DMS153 (cell line): ENCODE measurements around the gene PCDHA4.
"Not testable (repeated sequence)": the region's sequence is repeated elsewhere in the genome, so short reads cannot be mapped to it uniquely, and the experiment has no call there.

Experiments
- DNase-seq: peaks from one replicate; lab custom pipeline; 2025; lab: John Stamatoyannopoulos, UW

PCDHA4 gene

GRCh38 chr5:140821375-140822280 is 14.8 kb downstream of the PCDHA4 start, which contains the start of gene PCDHA5:
Gene PCDHA5, plus strand, starts transcription at chr5:140821613.
- DNase-seq, result no peak

DNA sequence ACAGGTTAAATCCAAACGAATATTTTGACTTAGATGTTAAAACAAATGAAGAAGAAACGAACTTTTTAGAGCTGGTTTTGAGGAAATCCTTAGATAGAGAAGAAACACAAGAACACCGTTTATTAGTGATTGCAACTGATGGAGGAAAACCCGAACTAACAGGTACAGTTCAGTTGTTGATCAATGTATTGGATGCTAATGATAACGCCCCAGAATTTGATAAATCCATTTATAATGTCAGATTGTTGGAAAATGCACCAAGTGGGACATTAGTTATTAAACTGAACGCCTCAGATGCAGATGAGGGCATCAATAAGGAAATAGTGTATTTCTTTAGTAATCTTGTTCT is 15.4 kb downstream of the PCDHA4 start:
- no peak for DNase-seq

DNA sequence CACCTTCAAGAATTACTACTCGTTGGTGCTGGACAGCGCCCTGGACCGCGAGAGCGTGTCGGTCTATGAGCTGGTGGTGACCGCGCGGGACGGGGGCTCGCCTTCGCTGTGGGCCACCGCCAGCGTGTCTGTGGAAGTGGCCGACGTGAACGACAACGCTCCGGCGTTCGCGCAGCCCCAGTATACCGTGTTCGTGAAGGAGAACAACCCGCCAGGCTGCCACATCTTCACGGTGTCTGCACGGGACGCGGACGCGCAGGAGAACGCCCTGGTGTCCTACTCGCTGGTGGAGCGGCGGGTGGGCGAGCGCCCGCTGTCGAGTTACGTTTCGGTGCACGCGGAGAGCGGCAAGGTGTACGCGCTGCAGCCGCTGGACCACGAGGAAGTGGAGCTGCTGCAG is 16.1 kb downstream of the PCDHA4 start:
- not testable (repeated sequence) for DNase-seq

- DNase-seq, result no peak
Observed at GRCh38 chr5:140823475-140823874, 16.6 kb downstream of the PCDHA4 start.

DNA sequence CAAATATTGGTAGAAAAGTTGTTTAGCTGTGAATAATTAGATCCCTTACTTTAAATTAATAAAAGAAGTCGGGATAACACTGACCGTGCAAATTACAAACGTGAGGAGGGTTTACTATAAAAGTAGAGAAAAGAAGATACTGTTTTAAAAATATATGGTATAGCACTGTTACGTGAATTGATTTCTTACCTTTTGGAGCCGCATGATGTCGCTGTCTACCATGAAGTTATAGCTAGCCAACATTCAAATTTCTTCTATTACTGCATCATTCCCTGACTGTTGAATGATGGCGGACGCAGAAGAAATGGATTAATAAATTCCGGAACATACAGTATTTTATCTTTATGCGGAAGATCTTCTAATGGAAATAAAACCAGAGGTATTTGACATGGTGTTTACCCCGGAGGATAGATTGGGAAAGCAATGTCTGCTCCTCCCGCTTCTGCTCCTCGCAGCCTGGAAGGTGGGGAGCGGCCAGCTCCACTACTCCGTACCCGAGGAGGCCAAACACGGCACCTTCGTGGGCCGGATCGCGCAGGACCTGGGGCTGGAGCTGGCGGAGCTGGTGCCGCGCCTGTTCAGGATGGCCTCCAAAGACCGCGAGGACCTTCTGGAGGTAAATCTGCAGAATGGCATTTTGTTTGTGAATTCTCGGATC is 21.0 kb downstream of the PCDHA4 start, which contains the start of gene PCDHA6:
Gene PCDHA6 (plus strand): TSS at position 257 of the 658 bp plus-strand sequence. CDS start 132 bp downstream, at position 389.
- DNase-seq, result no peak

DNA sequence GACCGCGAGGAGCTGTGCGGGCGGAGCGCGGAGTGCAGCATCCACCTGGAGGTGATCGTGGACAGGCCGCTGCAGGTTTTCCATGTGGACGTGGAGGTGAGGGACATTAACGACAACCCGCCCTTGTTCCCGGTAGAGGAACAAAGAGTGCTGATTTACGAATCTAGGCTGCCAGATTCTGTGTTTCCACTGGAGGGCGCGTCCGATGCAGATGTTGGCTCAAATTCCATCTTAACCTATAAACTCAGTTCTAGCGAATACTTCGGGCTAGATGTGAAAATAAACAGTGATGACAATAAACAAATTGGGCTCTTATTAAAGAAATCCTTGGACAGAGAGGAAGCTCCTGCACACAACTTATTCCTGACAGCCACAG is 21.5 kb downstream of the PCDHA4 start:
- DNase-seq, result no peak

DNA sequence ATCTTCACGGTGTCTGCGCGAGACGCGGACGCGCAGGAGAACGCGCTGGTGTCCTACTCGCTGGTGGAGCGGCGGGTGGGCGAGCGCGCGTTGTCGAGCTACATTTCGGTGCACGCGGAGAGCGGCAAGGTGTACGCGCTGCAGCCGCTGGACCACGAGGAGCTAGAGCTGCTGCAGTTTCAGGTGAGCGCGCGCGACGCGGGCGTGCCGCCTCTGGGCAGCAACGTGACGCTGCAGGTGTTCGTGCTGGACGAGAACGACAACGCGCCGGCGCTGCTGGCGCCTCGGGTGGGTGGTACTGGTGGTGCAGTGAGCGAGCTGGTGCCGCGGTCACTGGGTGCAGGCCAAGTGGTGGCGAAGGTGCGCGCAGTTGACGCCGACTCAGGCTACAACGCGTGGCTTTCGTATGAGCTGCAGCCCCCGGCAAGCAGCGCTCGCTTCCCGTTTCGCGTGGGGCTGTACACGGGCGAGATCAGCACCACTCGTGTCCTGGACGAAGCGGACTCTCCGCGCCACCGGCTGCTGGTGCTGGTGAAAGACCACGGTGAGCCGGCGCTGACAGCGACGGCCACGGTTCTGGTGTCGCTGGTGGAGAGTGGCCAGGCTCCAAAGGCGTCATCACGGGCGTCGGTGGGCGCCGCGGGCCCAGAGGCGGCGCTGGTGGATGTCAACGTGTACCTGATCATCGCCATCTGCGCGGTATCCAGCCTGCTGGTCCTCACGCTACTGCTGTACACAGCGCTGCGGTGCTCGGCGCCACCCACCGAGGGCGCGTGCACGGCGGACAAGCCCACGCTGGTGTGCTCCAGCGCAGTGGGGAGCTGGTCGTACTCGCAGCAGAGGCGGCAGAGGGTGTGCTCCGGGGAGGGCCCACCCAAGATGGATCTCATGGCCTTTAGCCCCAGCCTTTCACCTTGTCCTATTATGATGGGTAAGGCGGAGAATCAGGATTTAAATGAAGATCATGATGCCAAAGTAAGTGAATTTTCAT is 22.9 kb downstream of the PCDHA4 start:
- not testable (repeated sequence) for DNase-seq

GRCh38 chr5:140833993-140834392 is 27.1 kb downstream of the PCDHA4 start, which contains the start of gene PCDHA7:
Gene PCDHA7, plus strand, starts transcription at chr5:140834269. Its CDS starts 115 bp downstream, at chr5:140834384.
- DNase-seq, result no peak

DNA sequence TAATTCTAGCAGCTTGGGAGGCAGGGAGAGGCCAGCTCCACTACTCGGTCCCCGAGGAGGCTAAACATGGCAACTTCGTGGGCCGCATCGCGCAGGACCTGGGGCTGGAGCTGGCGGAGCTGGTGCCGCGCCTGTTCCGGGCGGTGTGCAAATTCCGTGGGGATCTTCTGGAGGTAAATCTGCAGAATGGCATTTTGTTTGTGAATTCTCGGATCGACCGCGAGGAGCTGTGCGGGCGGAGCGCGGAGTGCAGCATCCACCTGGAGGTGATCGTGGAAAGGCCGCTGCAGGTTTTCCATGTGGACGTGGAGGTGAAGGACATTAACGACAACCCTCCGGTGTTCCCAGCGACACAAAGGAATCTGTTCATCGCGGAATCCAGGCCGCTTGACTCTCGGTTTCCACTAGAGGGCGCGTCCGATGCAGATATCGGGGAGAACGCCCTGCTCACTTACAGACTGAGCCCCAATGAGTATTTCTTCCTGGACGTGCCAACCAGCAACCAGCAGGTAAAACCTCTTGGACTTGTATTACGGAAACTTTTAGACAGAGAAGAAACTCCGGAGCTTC is 27.7 kb downstream of the PCDHA4 start:
- DNase-seq, result not testable (repeated sequence)

DNA sequence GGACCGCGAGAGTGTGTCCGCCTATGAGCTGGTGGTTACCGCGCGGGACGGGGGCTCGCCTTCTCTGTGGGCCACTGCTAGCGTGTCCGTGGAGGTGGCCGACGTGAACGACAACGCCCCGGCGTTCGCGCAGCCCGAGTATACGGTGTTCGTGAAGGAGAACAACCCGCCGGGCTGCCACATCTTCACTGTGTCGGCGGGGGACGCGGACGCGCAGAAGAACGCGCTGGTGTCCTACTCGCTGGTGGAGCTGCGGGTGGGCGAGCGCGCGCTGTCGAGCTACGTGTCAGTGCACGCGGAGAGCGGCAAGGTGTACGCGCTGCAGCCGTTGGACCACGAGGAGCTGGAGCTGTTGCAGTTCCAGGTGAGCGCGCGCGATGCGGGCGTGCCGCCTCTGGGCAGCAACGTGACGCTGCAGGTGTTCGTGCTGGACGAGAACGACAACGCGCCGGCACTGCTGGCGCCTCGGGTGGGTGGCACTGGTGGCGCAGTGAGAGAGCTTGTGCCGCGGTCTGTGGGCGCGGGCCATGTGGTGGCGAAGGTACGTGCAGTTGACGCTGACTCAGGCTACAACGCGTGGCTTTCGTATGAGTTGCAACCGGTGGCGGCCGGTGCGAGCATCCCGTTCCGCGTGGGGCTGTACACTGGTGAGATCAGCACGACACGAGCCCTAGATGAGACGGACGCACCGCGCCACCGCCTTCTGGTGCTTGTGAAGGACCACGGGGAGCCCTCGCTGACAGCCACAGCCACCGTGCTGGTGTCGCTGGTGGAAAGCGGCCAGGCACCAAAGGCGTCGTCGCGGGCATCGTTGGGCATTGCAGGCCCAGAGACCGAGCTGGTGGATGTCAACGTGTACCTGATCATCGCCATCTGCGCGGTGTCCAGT is 29.0 kb downstream of the PCDHA4 start:
- no peak for DNase-seq

DNA sequence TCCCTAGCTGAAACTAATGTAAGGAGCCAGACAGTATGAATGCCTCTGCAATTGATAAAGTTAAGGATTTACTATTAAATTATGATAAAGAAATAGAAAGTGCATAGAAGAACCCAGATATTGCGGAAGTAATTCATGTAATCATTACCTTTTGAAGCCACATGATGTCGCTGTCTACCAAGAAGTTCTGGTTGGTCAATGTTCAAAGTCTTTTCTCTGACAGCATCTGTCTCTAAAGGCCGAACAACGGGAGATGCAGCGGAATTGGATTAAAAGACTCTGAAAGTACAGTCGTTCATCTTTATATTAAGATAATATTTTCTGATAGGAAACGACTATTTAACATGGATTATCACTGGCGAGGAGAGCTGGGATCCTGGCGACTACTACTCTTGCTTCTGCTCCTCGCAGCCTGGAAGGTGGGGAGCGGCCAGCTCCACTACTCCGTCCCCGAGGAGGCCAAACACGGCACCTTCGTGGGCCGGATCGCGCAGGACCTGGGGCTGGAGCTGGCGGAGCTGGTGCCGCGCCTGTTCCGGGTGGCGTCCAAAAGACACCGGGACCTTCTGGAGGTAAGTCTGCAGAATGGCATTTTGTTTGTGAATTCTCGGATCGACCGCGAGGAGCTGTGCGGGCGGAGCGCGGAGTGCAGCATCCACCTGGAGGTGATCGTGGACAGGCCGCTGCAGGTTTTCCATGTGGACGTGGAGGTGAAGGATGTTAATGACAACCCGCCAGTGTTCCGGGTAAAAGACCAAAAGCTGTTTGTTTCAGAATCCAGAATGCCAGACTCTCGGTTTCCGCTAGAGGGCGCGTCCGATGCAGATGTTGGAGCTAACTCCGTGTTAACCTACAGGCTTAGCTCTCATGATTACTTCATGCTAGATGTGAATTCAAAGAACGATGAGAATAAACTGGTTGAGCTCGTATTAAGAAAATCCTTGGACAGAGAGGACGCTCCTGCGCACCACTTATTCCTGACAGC is 34.4 kb downstream of the PCDHA4 start, which contains the start of gene PCDHA8:
Gene PCDHA8 (plus strand): TSS at position 210 of the 985 bp plus-strand sequence. CDS start 135 bp downstream, at position 345.
- DNase-seq, result no peak

DNA sequence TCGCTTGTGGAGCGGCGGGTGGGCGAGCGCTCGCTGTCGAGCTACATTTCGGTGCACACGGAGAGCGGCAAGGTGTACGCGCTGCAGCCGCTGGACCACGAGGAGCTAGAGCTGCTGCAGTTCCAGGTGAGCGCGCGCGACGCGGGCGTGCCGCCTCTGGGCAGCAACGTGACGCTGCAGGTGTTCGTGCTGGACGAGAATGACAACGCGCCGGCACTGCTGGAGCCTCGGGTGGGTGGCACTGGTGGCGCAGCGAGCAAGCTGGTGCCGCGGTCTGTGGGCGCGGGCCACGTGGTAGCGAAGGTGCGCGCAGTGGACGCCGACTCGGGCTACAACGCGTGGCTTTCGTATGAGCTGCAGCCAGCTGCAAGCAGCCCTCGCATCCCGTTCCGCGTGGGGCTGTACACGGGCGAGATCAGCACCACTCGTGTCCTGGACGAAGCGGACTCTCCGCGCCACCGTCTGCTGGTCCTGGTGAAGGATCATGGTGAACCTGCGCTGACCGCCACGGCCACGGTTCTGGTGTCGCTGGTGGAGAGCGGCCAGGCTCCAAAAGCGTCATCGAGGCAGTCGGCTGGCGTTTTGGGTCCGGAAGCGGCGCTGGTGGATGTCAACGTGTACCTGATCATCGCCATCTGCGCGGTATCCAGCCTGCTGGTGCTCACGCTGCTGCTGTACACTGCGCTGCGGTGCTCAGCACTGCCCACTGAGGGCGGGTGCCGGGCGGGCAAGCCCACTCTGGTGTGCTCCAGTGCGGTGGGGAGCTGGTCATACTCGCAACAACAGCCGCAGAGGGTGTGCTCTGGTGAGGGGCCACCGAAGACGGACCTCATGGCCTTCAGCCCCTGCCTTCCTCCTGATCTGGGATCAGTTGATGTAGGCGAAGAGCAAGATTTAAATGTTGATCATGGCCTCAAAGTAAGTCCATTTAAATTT is 36.2 kb downstream of the PCDHA4 start:
- no peak for DNase-seq

DNA sequence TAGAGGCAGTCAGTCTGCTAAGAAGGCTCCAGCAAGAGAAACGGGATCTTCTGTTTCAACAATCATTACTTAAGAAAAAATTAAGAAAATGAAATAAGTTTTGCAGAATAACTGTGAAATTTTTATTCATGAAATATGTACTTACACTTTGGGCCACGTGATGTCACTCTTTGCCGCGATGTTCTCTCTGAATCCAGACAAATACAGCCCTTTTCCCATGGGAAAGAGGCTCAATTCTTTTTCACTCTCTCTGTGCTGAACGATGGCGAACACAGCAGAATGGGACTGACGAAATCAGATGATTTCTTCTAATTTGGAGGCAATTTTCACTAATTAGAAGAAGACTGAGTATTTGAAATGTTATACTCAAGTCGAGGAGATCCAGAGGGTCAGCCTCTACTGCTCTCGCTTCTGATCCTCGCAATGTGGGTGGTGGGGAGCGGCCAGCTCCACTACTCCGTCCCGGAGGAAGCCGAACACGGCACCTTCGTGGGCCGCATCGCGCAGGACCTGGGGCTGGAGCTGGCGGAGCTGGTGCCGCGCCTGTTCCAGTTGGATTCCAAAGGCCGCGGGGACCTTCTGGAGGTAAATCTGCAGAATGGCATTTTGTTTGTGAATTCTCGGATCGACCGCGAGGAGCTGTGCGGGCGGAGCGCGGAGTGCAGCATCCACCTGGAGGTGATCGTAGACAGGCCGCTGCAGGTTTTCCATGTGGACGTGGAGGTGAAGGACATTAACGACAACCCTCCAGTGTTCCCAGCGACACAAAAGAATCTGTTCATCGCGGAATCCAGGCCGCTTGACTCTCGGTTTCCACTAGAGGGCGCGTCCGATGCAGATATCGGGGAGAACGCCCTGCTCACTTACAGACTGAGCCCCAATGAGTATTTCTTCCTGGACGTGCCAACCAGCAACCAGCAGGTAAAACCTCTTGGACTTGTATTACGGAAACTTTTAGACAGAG is 41.6 kb downstream of the PCDHA4 start, which contains the start of gene PCDHA9:
Gene PCDHA9 (plus strand): TSS at position 244 of the 964 bp plus-strand sequence. CDS start 114 bp downstream, at position 358.
- DNase-seq, result not testable (repeated sequence)

GRCh38 chr5:140849831-140850634 is 43.2 kb downstream of the PCDHA4 start:
- DNase-seq, result not testable (repeated sequence)

GRCh38 chr5:140855772-140856674 is 49.2 kb downstream of the PCDHA4 start, which contains the start of gene PCDHA10:
Gene PCDHA10, plus strand, starts transcription at chr5:140855897. Its CDS starts 152 bp downstream, at chr5:140856049.
- no peak for DNase-seq
